ENCODE measurements around the gene HK3. TPM values are rescaled to one million over a fixed set of nuclear protein-coding genes. Genes with fewer than 3 reads are reported as not detected.

Gene HK3
- total RNA-seq, 1 experiment from 2014 or later = 0.17 TPM

- TF ChIP-seq STAT6 (CRISPR knock-in tag; conservative IDR thresholded peaks at IDR 0.05; ENCODE audit: low read depth) (no peak), NFATC4 (CRISPR knock-in tag; IDR thresholded peaks at IDR 0.05) (no peak), USF2 (CRISPR knock-in tag; IDR thresholded peaks at IDR 0.05) (no peak), NFYB (CRISPR knock-in tag; conservative IDR thresholded peaks at IDR 0.05; ENCODE audit: low read depth) (no peak), ZNF317 (CRISPR knock-in tag; IDR thresholded peaks at IDR 0.05; ENCODE audit: borderline replicate concordance, low read depth) (no peak), JAZF1 (CRISPR knock-in tag; IDR thresholded peaks at IDR 0.05) (no peak), CREB1 (CRISPR knock-in tag; IDR thresholded peaks at IDR 0.05) (no peak)
Observed at GRCh38 chr5:176892663-176893062, 6.5 kb downstream of the HK3 start (continued).

GRCh38 chr5:176891331-176891958 lies 7.7 kb downstream of the HK3 start:
- Mint-ChIP-seq H3K36me3 (no peaks in the 10 kb centered on the region), H3K27ac (no peak overlapping the region), H3K4me1 (no peaks in the 10 kb centered on the region), H3K9me3 (no peaks in the 10 kb centered on the region), H3K4me3 (no peak overlapping the region), H3K27me3 (ENCODE audit: low read depth) (no peaks in the 10 kb centered on the region; the same call in 1 of the 2 replicates)
- ChIA-PET CTCF (interaction anchor here (1.4 to 2.4 kb wide), 2 partner anchors 231 kb away, joined by 4 to 10 read pairs; no protein-coding TSS in a partner anchor), POLR2A (no interaction called here)
- ATAC-seq (no peak), DNase-seq (ENCODE audit: low spot score) (no peak)
- TF ChIP-seq USF1 (CRISPR knock-in tag; IDR thresholded peaks at IDR 0.05) = no peak
- TF ChIP-seq ZNF532 (CRISPR knock-in tag; IDR thresholded peaks at IDR 0.05; ENCODE audit: borderline replicate concordance) = no peak
- no peak for TF ChIP-seq ATF1 (CRISPR knock-in tag; IDR thresholded peaks at IDR 0.05)
- TF ChIP-seq AFF4 (CRISPR knock-in tag; IDR thresholded peaks at IDR 0.05; ENCODE audit: borderline replicate concordance) = no peak
- no peak for TF ChIP-seq EMX1 (CRISPR knock-in tag; IDR thresholded peaks at IDR 0.05)
- no peak for TF ChIP-seq CBFB (CRISPR knock-in tag; IDR thresholded peaks at IDR 0.05; ENCODE audit: low read depth)
- TF ChIP-seq ZNF416 (CRISPR knock-in tag; IDR thresholded peaks at IDR 0.05) = no peak
- no peak for TF ChIP-seq STAT6 (CRISPR knock-in tag; conservative IDR thresholded peaks at IDR 0.05; ENCODE audit: low read depth)
- no peak for TF ChIP-seq ZNF512 (CRISPR knock-in tag; IDR thresholded peaks at IDR 0.05; ENCODE audit: borderline replicate concordance)
- TF ChIP-seq ZBTB21 (CRISPR knock-in tag; IDR thresholded peaks at IDR 0.05; ENCODE audit: borderline replicate concordance) = no peak
- TF ChIP-seq ESRRA (CRISPR knock-in tag; IDR thresholded peaks at IDR 0.05; ENCODE audit: borderline replicate concordance) = no peak
- TF ChIP-seq SMAD4 (CRISPR knock-in tag; IDR thresholded peaks at IDR 0.05) = no peak

Measured in WTC11 (cell line).